ENCODE results near the gene SOX4.

The SOX4 gene

DNA sequence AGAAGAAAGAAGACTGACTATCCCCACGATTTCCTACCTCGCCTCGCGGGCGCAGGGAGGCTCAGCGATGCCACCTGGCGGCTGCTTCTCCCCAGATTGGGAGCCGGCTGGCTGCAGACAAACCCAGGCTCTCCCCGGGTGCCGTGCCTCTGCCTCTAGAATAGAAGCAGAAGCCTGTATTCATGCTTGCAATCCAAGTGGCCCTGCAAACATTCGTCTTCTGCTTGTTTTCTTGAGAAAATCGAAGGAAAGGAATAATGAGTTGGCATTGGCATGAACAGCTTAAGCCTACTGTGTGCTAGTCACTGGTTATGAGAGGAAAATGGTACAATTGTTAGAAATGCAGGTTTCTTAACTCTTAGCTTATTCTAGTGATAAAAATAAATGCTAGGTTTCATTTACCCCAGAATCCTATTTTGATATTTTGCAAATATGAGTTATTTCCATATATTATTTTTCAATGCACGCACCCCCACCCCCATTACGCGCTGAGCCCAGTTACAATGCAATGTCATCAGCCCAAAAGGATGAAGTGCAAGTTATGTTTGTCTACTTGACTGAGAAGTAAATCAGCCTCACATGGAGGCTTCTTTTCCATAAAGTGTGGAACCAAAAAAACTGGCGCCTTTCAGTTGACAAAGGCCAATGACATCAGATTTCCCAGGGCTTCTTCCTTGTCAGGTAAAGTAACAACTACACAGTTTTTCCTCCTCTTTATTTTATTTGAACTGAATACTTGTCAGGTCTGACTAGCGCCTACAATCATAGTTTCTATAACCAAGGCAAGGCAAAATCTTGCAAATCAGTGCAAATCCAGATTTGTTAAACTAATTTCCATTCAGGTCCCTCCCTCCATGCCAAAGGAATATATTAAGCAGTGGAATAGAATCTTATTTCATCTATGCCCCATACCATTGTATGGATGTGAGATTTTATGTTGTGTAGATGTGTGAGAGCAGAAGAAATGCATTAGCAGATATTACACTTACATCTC lies 3.9 kb upstream of the SOX4 start (continued):
- TF ChIP-seq, protein P1, sequence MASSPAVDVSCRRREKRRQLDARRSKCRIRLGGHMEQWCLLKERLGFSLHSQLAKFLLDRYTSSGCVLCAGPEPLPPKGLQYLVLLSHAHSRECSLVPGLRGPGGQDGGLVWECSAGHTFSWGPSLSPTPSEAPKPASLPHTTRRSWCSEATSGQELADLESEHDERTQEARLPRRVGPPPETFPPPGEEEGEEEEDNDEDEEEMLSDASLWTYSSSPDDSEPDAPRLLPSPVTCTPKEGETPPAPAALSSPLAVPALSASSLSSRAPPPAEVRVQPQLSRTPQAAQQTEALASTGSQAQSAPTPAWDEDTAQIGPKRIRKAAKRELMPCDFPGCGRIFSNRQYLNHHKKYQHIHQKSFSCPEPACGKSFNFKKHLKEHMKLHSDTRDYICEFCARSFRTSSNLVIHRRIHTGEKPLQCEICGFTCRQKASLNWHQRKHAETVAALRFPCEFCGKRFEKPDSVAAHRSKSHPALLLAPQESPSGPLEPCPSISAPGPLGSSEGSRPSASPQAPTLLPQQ (tag by site-specific recombination; IDR thresholded peaks at IDR 0.05): no peak
- TF ChIP-seq, protein P2, sequence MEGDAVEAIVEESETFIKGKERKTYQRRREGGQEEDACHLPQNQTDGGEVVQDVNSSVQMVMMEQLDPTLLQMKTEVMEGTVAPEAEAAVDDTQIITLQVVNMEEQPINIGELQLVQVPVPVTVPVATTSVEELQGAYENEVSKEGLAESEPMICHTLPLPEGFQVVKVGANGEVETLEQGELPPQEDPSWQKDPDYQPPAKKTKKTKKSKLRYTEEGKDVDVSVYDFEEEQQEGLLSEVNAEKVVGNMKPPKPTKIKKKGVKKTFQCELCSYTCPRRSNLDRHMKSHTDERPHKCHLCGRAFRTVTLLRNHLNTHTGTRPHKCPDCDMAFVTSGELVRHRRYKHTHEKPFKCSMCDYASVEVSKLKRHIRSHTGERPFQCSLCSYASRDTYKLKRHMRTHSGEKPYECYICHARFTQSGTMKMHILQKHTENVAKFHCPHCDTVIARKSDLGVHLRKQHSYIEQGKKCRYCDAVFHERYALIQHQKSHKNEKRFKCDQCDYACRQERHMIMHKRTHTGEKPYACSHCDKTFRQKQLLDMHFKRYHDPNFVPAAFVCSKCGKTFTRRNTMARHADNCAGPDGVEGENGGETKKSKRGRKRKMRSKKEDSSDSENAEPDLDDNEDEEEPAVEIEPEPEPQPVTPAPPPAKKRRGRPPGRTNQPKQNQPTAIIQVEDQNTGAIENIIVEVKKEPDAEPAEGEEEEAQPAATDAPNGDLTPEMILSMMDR (tag by site-specific recombination; IDR thresholded peaks at IDR 0.05): peak; percentile 95
- peak; percentile 92 for TF ChIP-seq ZNF660 (tag by site-specific recombination; IDR thresholded peaks at IDR 0.05)
- 0 out of 2 replicates have a peak, but pooled peaks have one; percentile 21 for TF ChIP-seq ZNF24 (tag by site-specific recombination; IDR thresholded peaks at IDR 0.05)
- TF ChIP-seq ZNF777 (tag by site-specific recombination; IDR thresholded peaks at IDR 0.05; ENCODE audit: borderline replicate concordance): no peak
- TF ChIP-seq, protein P3, sequence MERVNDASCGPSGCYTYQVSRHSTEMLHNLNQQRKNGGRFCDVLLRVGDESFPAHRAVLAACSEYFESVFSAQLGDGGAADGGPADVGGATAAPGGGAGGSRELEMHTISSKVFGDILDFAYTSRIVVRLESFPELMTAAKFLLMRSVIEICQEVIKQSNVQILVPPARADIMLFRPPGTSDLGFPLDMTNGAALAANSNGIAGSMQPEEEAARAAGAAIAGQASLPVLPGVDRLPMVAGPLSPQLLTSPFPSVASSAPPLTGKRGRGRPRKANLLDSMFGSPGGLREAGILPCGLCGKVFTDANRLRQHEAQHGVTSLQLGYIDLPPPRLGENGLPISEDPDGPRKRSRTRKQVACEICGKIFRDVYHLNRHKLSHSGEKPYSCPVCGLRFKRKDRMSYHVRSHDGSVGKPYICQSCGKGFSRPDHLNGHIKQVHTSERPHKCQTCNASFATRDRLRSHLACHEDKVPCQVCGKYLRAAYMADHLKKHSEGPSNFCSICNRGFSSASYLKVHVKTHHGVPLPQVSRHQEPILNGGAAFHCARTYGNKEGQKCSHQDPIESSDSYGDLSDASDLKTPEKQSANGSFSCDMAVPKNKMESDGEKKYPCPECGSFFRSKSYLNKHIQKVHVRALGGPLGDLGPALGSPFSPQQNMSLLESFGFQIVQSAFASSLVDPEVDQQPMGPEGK (tag by site-specific recombination; IDR thresholded peaks at IDR 0.05): no peak
- no peak for TF ChIP-seq ZNF292 (tag by site-specific recombination; IDR thresholded peaks at IDR 0.05; ENCODE audit: borderline replicate concordance, low read depth)
- no peak; the same call in 1 of the 2 replicates for TF ChIP-seq ZNF501 (tag by site-specific recombination; IDR thresholded peaks at IDR 0.05)
- TF ChIP-seq ZNF707 (tag by site-specific recombination; IDR thresholded peaks at IDR 0.05): no peak
- peak; percentile 46; the same call in 1 of the 2 replicates for TF ChIP-seq OSR2 (tag by site-specific recombination; IDR thresholded peaks at IDR 0.05)
- peak; percentile 42; the same call in 1 of the 2 replicates for TF ChIP-seq IKZF3 (tag by site-specific recombination; IDR thresholded peaks at IDR 0.05)
- TF ChIP-seq ZNF747 (tag by site-specific recombination; IDR thresholded peaks at IDR 0.05): no peak
- no peak for TF ChIP-seq GLIS1 (tag by site-specific recombination; IDR thresholded peaks at IDR 0.05)
- no peak for TF ChIP-seq ZFP69B (tag by site-specific recombination; IDR thresholded peaks at IDR 0.05)
- no peak for TF ChIP-seq ZNF239 (tag by site-specific recombination; IDR thresholded peaks at IDR 0.05)
- TF ChIP-seq ZNF792 (tag by site-specific recombination; IDR thresholded peaks at IDR 0.05): no peak
- no peak for TF ChIP-seq PRDM1 (tag by site-specific recombination; IDR thresholded peaks at IDR 0.05)
- TF ChIP-seq GLI2 (tag by site-specific recombination; IDR thresholded peaks at IDR 0.05; ENCODE audit: borderline replicate concordance, low read depth): no peak
- TF ChIP-seq ZNF426 (tag by site-specific recombination; IDR thresholded peaks at IDR 0.05): no peak
- peak; percentile 61 for TF ChIP-seq ZNF394 (tag by site-specific recombination; IDR thresholded peaks at IDR 0.05; ENCODE audit: borderline replicate concordance)
- no peak for TF ChIP-seq ZEB2 (tag by site-specific recombination; IDR thresholded peaks at IDR 0.05)
- TF ChIP-seq SP7 (tag by site-specific recombination; IDR thresholded peaks at IDR 0.05): peak; percentile 21; the same call in 1 of the 2 replicates
- no peak for TF ChIP-seq ZNF843 (tag by site-specific recombination; IDR thresholded peaks at IDR 0.05)
- TF ChIP-seq, protein P4, sequence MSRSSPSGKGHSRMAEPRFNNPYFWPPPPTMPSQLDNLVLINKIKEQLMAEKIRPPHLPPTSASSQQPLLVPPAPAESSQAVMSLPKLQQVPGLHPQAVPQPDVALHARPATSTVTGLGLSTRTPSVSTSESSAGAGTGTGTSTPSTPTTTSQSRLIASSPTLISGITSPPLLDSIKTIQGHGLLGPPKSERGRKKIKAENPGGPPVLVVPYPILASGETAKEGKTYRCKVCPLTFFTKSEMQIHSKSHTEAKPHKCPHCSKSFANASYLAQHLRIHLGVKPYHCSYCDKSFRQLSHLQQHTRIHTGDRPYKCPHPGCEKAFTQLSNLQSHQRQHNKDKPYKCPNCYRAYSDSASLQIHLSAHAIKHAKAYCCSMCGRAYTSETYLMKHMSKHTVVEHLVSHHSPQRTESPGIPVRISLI (tag by site-specific recombination; IDR thresholded peaks at IDR 0.05): no peak
- TF ChIP-seq HOXA7 (CRISPR knock-in tag; IDR thresholded peaks at IDR 0.05; ENCODE audit: borderline replicate concordance): no peak
